ENCODE measurements around the gene TFF1. TPM values are rescaled to one million over a fixed set of nuclear protein-coding genes. Genes with fewer than 3 reads are reported as not detected.
A peak's percentile ranks its signal among the peaks of the same experiment; 100 is the strongest.

The TFF1 gene
- total RNA-seq, 4 donors from 2014 or later: 8.6 to 45.3 (median 25.8) TPM; not detected in 1

- WGBS, 2 donors (ENCODE audit: low coverage in 1 of 2): 85% methylated on average over 16 of the region's 16 CpGs; no CpG with 5 or more reads in 1 of the 2 donors
- Histone ChIP-seq H3K27ac (no peak overlapping the region), H3K4me1 (peaks cover 0 to 25% (median 12%) of the 10 kb centered on the region in 4 donors), H3K36me3 (no peaks in the 10 kb centered on the region), H3K27me3 (no peaks in the 10 kb centered on the region), H3K9me3 (no peaks in the 10 kb centered on the region), H3K4me3 (no peak overlapping the region)
- in situ Hi-C loops (cut with MboI; ENCODE audit: low pct_ligation_motif_present in 1 of 4, low pct_unique_long_range_greater_than_20kb in 1 of 4, low sequenced_read_pairs in 3 of 4): loop anchor here in 1 of 4 donors (5.0 kb wide), 1 partner anchor 48 kb away; no protein-coding TSS in a partner anchor
- TF ChIP-seq EP300 (IDR thresholded peaks at IDR 0.05; ENCODE audit: low read depth) (no peak), POLR2AphosphoS5 (IDR thresholded peaks at IDR 0.05) (no peak), POLR2A (IDR thresholded peaks at IDR 0.05) (no peak), CTCF (IDR thresholded peaks at IDR 0.05) (no peak)
- intact Hi-C loops (cut with DNase I; ENCODE audit: low total_unique reads): no loop called here
- no peak for DNase-seq
Observed at GRCh38 chr21:42369821-42370220, 3.5 kb upstream of the TFF1 start.

- peaks cover 0 to 23% (median 12%) of the 10 kb centered on the region in 4 donors for H3K4me1 ChIP-seq
- H3K27ac ChIP-seq: peak overlapping the region in 3 of 4 donors; percentile 17 to 73 (median 73)
- no peak for DNase-seq
- WGBS, 2 donors (ENCODE audit: low coverage in 1 of 2): 79 to 81% methylated on average over 7 to 14 of the region's 14 CpGs
- in situ Hi-C loops (cut with MboI; ENCODE audit: low pct_ligation_motif_present in 1 of 4, low pct_unique_long_range_greater_than_20kb in 1 of 4, low sequenced_read_pairs in 3 of 4) (no loop called here), intact Hi-C loops (cut with DNase I; ENCODE audit: low total_unique reads) (no loop called here)
- H3K4me3 ChIP-seq: no peak overlapping the region
- no peaks in the 10 kb centered on the region for H3K9me3 ChIP-seq
- no peaks in the 10 kb centered on the region for H3K36me3 ChIP-seq
- peaks cover 9% of the 10 kb centered on the region for H3K27me3 ChIP-seq
- TF ChIP-seq CTCF (IDR thresholded peaks at IDR 0.05): peak in 1 of 5 experiments; percentile 22
- no peak for TF ChIP-seq POLR2AphosphoS5 (IDR thresholded peaks at IDR 0.05)
Observed at GRCh38 chr21:42367367-42368165, 1.2 kb upstream of the TFF1 start.

GRCh38 chr21:42365770-42366169 lies 565 bp downstream of the TFF1 start:
- WGBS, 2 donors (ENCODE audit: low coverage in 1 of 2): 74% methylated on average over 6 of the region's 6 CpGs; no CpG with 5 or more reads in 1 of the 2 donors
- in situ Hi-C loops (cut with MboI; ENCODE audit: low pct_ligation_motif_present in 1 of 4, low pct_unique_long_range_greater_than_20kb in 1 of 4, low sequenced_read_pairs in 3 of 4) (no loop called here), intact Hi-C loops (cut with DNase I; ENCODE audit: low total_unique reads) (no loop called here)
- TF ChIP-seq CTCF (IDR thresholded peaks at IDR 0.05) (no peak), POLR2AphosphoS5 (IDR thresholded peaks at IDR 0.05) (no peak), EP300 (IDR thresholded peaks at IDR 0.05; ENCODE audit: low read depth) (no peak), POLR2A (IDR thresholded peaks at IDR 0.05) (no peak)
- no peaks in the 10 kb centered on the region for H3K9me3 ChIP-seq
- no peak overlapping the region for H3K4me3 ChIP-seq
- H3K4me1 ChIP-seq: peaks cover 0 to 23% (median 12%) of the 10 kb centered on the region in 4 donors
- H3K27me3 ChIP-seq: peaks cover 9% of the 10 kb centered on the region
- no peaks in the 10 kb centered on the region for H3K36me3 ChIP-seq
- DNase-seq: no peak
- peak overlapping the region in 2 of 4 donors; percentile 8 to 73 for H3K27ac ChIP-seq

- Histone ChIP-seq H3K27me3 (peaks cover 9% of the 10 kb centered on the region), H3K36me3 (no peaks in the 10 kb centered on the region), H3K9me3 (no peaks in the 10 kb centered on the region), H3K27ac (no peak overlapping the region), H3K4me1 (peaks cover 0 to 23% (median 12%) of the 10 kb centered on the region in 4 donors), H3K4me3 (no peak overlapping the region)
- intact Hi-C loops (cut with DNase I; ENCODE audit: low total_unique reads) (no loop called here), in situ Hi-C loops (cut with MboI; ENCODE audit: low pct_ligation_motif_present in 1 of 4, low pct_unique_long_range_greater_than_20kb in 1 of 4, low sequenced_read_pairs in 3 of 4) (no loop called here)
- DNase-seq: no peak
- TF ChIP-seq POLR2A (IDR thresholded peaks at IDR 0.05) (no peak), EP300 (IDR thresholded peaks at IDR 0.05; ENCODE audit: low read depth) (no peak), CTCF (IDR thresholded peaks at IDR 0.05) (no peak), POLR2AphosphoS5 (IDR thresholded peaks at IDR 0.05) (no peak)
- 77% methylated on average over 13 of the region's 13 CpGs; no CpG with 5 or more reads in 1 of the 2 donors for WGBS, 2 donors (ENCODE audit: low coverage in 1 of 2)
Observed at GRCh38 chr21:42364304-42364865, 1.9 kb downstream of the TFF1 start.

All from transverse colon (tissue), 4 donors.